Esophagus muscularis mucosa (tissue), 4 donors: ENCODE data around the gene CUX1. TPM values are rescaled to one million over a fixed set of nuclear protein-coding genes. Genes with fewer than 3 reads are reported as not detected.
"Not testable (repeated sequence)": the region's sequence is repeated elsewhere in the genome, so short reads cannot be mapped to it uniquely, and the experiment has no call there.

Experiments
- DNase-seq: peaks from one replicate; pipeline ENCODE4 v3.0.0-alpha.2; 2017; ENCODE audit errors: extremely low spot score
- H3K27ac ChIP-seq, 4 donors: fragments of 200-600 bp; sonication (generic); replicated peaks in 1 of 4; 1 replicate in 3 of 4; 2 replicates in 1 of 4; pipeline ENCODE4 v1.5.1; 2016 to 2019; ENCODE audit warnings: mild to moderate bottlenecking in 1 of 4
- H3K27me3 ChIP-seq, 4 donors: fragments of 200-600 bp; sonication (generic); one replicate each; pipeline versions ENCODE4 v1.5.1 to v1.6.0; 2016 to 2019
- H3K36me3 ChIP-seq, 4 donors: fragments of 200-600 bp; sonication (generic); one replicate each; pipeline ENCODE4 v1.5.1; 2016 to 2019
- H3K4me1 ChIP-seq, 4 donors: fragments of 200-600 bp; sonication (generic); one replicate each; pipeline ENCODE4 v1.5.1; 2016 to 2019
- H3K4me3 ChIP-seq, 4 donors: fragments of 200-600 bp; sonication (generic); 1 replicate in 2 of 4; 2 replicates in 2 of 4; pipeline ENCODE4 v1.5.1; 2016 to 2019; ENCODE audit warnings: mild to moderate bottlenecking in 4 of 4, moderate library complexity in 1 of 4
- H3K9me3 ChIP-seq, 4 donors: fragments of 200-600 bp; sonication (generic); 1 replicate in 3 of 4; 2 replicates in 1 of 4; pipeline ENCODE4 v1.5.1; 2016 to 2019
- CTCF ChIP-seq, 3 experiments: fragments of 200-600 bp in 2 of 3; fragments of 450-650 bp in 1 of 3; sonication (generic) in 2 of 3; IDR thresholded peaks; one replicate each; pipeline ENCODE4 v1.5.1; 2017 to 2019; ENCODE audit warnings: antibody characterized with exemption in 3 of 3, mild to moderate bottlenecking in 2 of 3, moderate library complexity in 1 of 3
- EP300 ChIP-seq: sonication (generic); formaldehyde crosslinking; IDR thresholded peaks from one replicate; pipeline ENCODE4 v1.6.1; 2017; ENCODE audit warnings: antibody characterized with exemption
- POLR2A ChIP-seq: fragments of 450-650 bp; IDR thresholded peaks from one replicate; pipeline ENCODE4 v1.6.1; 2017; ENCODE audit warnings: antibody characterized with exemption, moderate library complexity, mild to moderate bottlenecking, low read depth
- POLR2AphosphoS5 ChIP-seq, 2 donors: sonication (generic); formaldehyde crosslinking; IDR thresholded peaks; one replicate each; pipeline ENCODE4 v1.6.1; 2017; ENCODE audit warnings: antibody characterized with exemption in 2 of 2
- WGBS: methylation state at CpG from one replicate; pipeline ENCODE4 v1.1.5; 2018; 5-methylcytosine and 5-hydroxymethylcytosine counted together
- intact Hi-C: fragments of 100-400 bp; cut with DNase I; formaldehyde crosslinking; loops from one replicate; pipeline ENCODE4 v1.15.1; 2023
- total RNA-seq, 4 donors: library from RNA; depleted of rRNA; stranded (reverse); fragments of >200 nt; gene quantifications; one replicate each; pipeline versions ENCODE4 v1.1.0 to v1.2.1, GENCODE V29; 2016

The CUX1 gene
- total RNA-seq, 4 donors from 2014 or later, result 61.5 to 136 (median 92.3) TPM

DNA sequence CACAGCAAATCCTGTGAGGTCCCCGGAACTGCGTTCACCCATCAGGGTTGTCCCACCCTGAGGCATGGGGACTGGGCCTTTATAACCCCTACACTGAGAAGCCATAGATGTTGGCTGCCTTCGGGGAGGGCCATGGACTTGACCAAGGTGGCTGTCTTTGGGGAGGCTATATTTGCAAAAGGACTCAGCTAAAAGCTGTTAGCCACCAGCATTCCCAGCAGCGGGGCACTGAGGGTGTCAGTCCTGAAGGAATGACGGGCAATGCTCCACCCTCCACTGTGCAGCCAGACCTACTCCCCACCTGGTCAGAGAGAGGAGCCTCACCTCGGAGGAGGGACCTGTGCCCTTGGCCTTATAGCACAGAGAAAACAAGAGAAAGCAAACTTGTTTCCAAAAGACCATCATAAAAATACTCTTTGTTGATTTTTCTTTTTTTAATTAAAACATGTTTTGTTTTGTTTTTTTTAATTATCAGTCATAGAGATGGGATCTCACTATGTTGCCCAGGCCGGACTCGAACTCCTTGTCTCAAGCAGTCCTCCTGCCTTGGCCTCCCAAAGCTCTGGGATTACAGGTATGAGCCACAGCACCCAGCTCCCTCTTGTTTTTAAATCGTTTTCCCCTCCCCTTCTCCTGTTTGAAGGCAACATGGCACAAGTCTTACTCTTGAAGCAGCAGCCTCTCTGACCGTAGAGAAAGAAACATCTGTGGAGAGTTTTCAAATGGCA lies 26.7 kb upstream of the CUX1 start:
- intact Hi-C loops, result no loop called here
- no peaks in the 10 kb centered on the region for H3K36me3 ChIP-seq
- whole genome bisulfite sequencing, result 85% methylated on average over 10 of the region's 10 CpGs
- H3K27me3 ChIP-seq, result no peaks in the 10 kb centered on the region
- no peaks in the 10 kb centered on the region for H3K9me3 ChIP-seq
- H3K27ac ChIP-seq, result no peak overlapping the region
- no peak overlapping the region for H3K4me3 ChIP-seq
- H3K4me1 ChIP-seq, result no peaks in the 10 kb centered on the region
- no peak for DNase-seq
- TF ChIP-seq CTCF (IDR thresholded peaks at IDR 0.05), result no peak
- no peak for TF ChIP-seq POLR2A
- TF ChIP-seq EP300, result no peak
- TF ChIP-seq POLR2AphosphoS5 (IDR thresholded peaks at IDR 0.05), result no peak

DNA sequence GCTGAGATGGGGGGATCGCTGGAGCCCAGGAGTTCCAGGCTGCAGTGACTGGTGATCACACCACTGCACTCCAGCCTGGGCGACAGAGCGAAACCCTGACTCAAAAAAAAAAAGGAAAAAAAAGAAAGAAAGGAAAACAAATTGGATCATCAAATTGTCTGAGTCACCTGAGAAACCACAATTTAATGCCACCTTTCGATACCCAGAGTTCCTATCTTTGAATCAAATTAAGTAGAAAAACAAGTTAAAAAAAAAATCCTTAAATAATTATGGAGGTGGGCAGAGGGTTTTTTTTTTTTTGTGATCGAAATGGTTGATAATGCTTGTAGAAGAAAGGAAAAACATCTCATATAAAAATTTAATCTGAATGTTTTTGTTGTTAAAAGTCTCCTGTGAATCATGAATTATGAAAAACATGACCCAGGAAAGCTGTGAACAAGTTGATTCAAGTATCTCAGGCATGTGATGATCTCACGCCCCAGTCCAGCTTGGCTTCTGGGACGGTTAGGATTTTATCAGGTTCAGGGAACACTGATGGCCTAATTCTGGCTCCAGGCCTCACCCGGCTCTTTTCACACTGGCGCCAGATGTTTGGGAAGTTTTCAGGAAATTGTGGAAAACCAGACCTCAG lies 25.3 kb upstream of the CUX1 start:
- Histone ChIP-seq H3K4me1 (no peaks in the 10 kb centered on the region), H3K4me3 (no peak overlapping the region), H3K36me3 (no peaks in the 10 kb centered on the region), H3K27ac (no peak overlapping the region), H3K27me3 (no peaks in the 10 kb centered on the region), H3K9me3 (no peaks in the 10 kb centered on the region)
- no peak for TF ChIP-seq CTCF (IDR thresholded peaks at IDR 0.05)
- TF ChIP-seq POLR2A, result no peak
- TF ChIP-seq EP300, result no peak
- no peak for TF ChIP-seq POLR2AphosphoS5 (IDR thresholded peaks at IDR 0.05)
- WGBS, result 79% methylated on average over 9 of the region's 9 CpGs
- intact Hi-C loops, result no loop called here
- no peak for DNase-seq

DNA sequence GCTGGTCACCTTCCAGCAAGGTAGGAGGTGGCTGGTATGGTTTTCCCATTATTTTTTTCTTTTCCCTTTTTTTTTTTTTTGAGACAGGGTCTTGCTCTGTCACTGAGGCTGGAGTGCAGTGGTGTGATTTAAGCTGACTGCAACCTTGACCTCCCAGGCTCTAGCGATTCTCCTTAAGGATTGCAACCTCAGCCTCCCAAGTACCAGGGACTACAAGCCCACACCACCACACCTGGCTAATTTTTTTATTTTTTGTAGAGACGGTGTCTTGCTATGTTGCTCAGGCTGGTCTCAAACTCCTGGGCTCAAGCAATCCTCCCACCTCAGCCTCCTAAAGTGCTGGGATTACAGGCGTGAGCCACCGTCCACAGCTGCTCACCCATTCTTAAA lies 24.7 kb upstream of the CUX1 start:
- H3K36me3 ChIP-seq, H3K4me3 ChIP-seq, intact Hi-C loops, DNase-seq, H3K27ac ChIP-seq, H3K4me1 ChIP-seq, H3K9me3 ChIP-seq, H3K27me3 ChIP-seq: not testable (repeated sequence)
- WGBS, result 89% methylated on average over 4 of the region's 4 CpGs

- 92% methylated on average over 4 of the region's 5 CpGs for WGBS
Measured at GRCh38 chr7:101795461-101795860, 22.0 kb upstream of the CUX1 start.

GRCh38 chr7:101798173-101798572 lies 19.3 kb upstream of the CUX1 start:
- H3K4me1 ChIP-seq, H3K36me3 ChIP-seq, intact Hi-C loops, H3K9me3 ChIP-seq, H3K4me3 ChIP-seq, DNase-seq, H3K27ac ChIP-seq: not testable (repeated sequence)
- WGBS, result 91% methylated on average over 10 of the region's 10 CpGs
- peaks cover 0 to 42% (median 7%) of the 10 kb centered on the region in 4 donors for H3K27me3 ChIP-seq

More at GRCh38 chr7:101795461-101795860, 22.0 kb upstream of the CUX1 start:
- H3K4me3 ChIP-seq, result no peak overlapping the region
- H3K9me3 ChIP-seq, result no peaks in the 10 kb centered on the region
- H3K4me1 ChIP-seq, result no peaks in the 10 kb centered on the region
- H3K27me3 ChIP-seq, result peaks cover 0 to 17% (median 0%) of the 10 kb centered on the region in 4 donors
- intact Hi-C loops, result no loop called here
- no peak for TF ChIP-seq CTCF (IDR thresholded peaks at IDR 0.05)
- no peak for TF ChIP-seq EP300
- no peak for TF ChIP-seq POLR2AphosphoS5 (IDR thresholded peaks at IDR 0.05)
- TF ChIP-seq POLR2A, result no peak
- H3K27ac ChIP-seq, result no peak overlapping the region
- DNase-seq, result no peak
- no peaks in the 10 kb centered on the region for H3K36me3 ChIP-seq
